HEK293 (cell line): ENCODE results near the gene LARGE1.

Experiments
- CTCF ChIA-PET: fragments of 350-600 bp; formaldehyde crosslinking; extraction: SDS; loops from one replicate; lab custom pipeline; 2021; ENCODE audit warnings: antibody characterized with exemption; lab: Yijun Ruan, JAX
- POLR2A ChIA-PET: fragments of 300-600 bp; formaldehyde crosslinking; extraction: SDS; loops from one replicate; lab custom pipeline; 2020; ENCODE audit warnings: antibody characterized with exemption, inconsistent platforms; lab: Yijun Ruan, JAX
- H3K27ac ChIP-seq: fragments of 200-500 bp; sonication (Bioruptor generic); 2 replicates; pipeline ENCODE4 v1.5.1; 2014; ENCODE audit warnings: low read depth, low read length, control low read depth, inconsistent platforms; ENCODE audit errors: extremely low read depth
- H3K36me3 ChIP-seq, 2 experiments: fragments of 200-500 bp in 1 of 2; sonication (Bioruptor generic) in 1 of 2; 1 replicate in 1 of 2; 2 replicates in 1 of 2; pipeline ENCODE4 v1.5.1; 2014 to 2017; ENCODE audit warnings: inconsistent platforms in 2 of 2, low read length in 2 of 2; ENCODE audit not compliant: control insufficient read depth in 2 of 2, insufficient read depth in 1 of 2
- H3K4me1 ChIP-seq: fragments of 200-500 bp; sonication (Bioruptor generic); 2 replicates; pipeline ENCODE4 v1.5.1; 2014; ENCODE audit warnings: mild to moderate bottlenecking, low read length, inconsistent platforms; ENCODE audit not compliant: control insufficient read depth, insufficient read depth
- H3K4me3 ChIP-seq: 2 replicates; pipeline ENCODE4 v1.5.1; 2011; ENCODE audit warnings: low read depth, mild to moderate bottlenecking, control low read depth, low read length, moderate library complexity
- H3K9me3 ChIP-seq: fragments of 200-500 bp; sonication (Bioruptor generic); 2 replicates; pipeline ENCODE4 v1.5.1; 2014; ENCODE audit warnings: low read depth, low read length, inconsistent platforms; ENCODE audit not compliant: control insufficient read depth, insufficient read depth
- KLF1 ChIP-seq: fragments of 450-650 bp; formaldehyde crosslinking; IDR thresholded peaks from 2 replicates; pipeline ENCODE4 v1.5.1; 2016; ENCODE audit warnings: missing biosample characterization, missing genetic modification characterization
- KLF16 ChIP-seq: fragments of 450-650 bp; formaldehyde crosslinking; IDR thresholded peaks from 2 replicates; pipeline ENCODE4 v1.5.1; 2017; ENCODE audit warnings: missing biosample characterization, missing genetic modification characterization
- SCRT1 ChIP-seq: fragments of 450-650 bp; formaldehyde crosslinking; IDR thresholded peaks from 2 replicates; pipeline ENCODE4 v1.5.1; 2016; ENCODE audit warnings: missing biosample characterization, missing genetic modification characterization, borderline replicate concordance
- ZBTB48 ChIP-seq: fragments of 450-650 bp; formaldehyde crosslinking; IDR thresholded peaks from 2 replicates; pipeline ENCODE4 v1.5.1; 2016; ENCODE audit warnings: missing biosample characterization, missing genetic modification characterization
- ZNF24 ChIP-seq: fragments of 450-650 bp; formaldehyde crosslinking; IDR thresholded peaks from 2 replicates; pipeline ENCODE4 v1.5.1; 2016; ENCODE audit warnings: missing biosample characterization, missing genetic modification characterization
- ZNF292 ChIP-seq: fragments of 450-650 bp; formaldehyde crosslinking; IDR thresholded peaks from 2 replicates; pipeline ENCODE4 v1.5.1; 2016; ENCODE audit warnings: low read depth, missing biosample characterization, missing genetic modification characterization, borderline replicate concordance
- ZNF354C ChIP-seq: fragments of 450-650 bp; formaldehyde crosslinking; IDR thresholded peaks from 2 replicates; pipeline ENCODE4 v1.5.1; 2016; ENCODE audit warnings: missing biosample characterization, missing genetic modification characterization, low read depth, borderline replicate concordance
- ZNF530 ChIP-seq: fragments of 450-650 bp; formaldehyde crosslinking; IDR thresholded peaks from 2 replicates; pipeline ENCODE4 v1.5.1; 2016; ENCODE audit warnings: low read depth, missing biosample characterization, missing genetic modification characterization
- ZNF747 ChIP-seq: fragments of 450-650 bp; formaldehyde crosslinking; IDR thresholded peaks from 2 replicates; pipeline ENCODE4 v1.5.1; 2016; ENCODE audit warnings: missing biosample characterization, missing genetic modification characterization
- ZSCAN23 ChIP-seq: fragments of 450-650 bp; formaldehyde crosslinking; IDR thresholded peaks from 2 replicates; pipeline ENCODE4 v1.5.1; 2016; ENCODE audit warnings: missing biosample characterization, missing genetic modification characterization
- ZXDB ChIP-seq: fragments of 450-650 bp; formaldehyde crosslinking; IDR thresholded peaks from 2 replicates; pipeline ENCODE4 v1.5.1; 2016; ENCODE audit warnings: missing biosample characterization, missing genetic modification characterization
- TF ChIP-seq, protein P1 (sequence below): fragments of 450-650 bp; formaldehyde crosslinking; IDR thresholded peaks from 2 replicates; pipeline ENCODE4 v1.5.1; 2016; ENCODE audit warnings: missing biosample characterization, missing genetic modification characterization, borderline replicate concordance
- TF ChIP-seq, protein P2 (sequence below): fragments of 450-650 bp; formaldehyde crosslinking; IDR thresholded peaks from 2 replicates; pipeline ENCODE4 v1.5.1; 2016; ENCODE audit warnings: missing biosample characterization, missing genetic modification characterization, borderline replicate concordance
- TF ChIP-seq, protein P3 (sequence below): fragments of 450-650 bp; formaldehyde crosslinking; IDR thresholded peaks from 2 replicates; pipeline ENCODE4 v1.5.1; 2017; ENCODE audit warnings: missing biosample characterization, missing genetic modification characterization

The LARGE1 gene

DNA sequence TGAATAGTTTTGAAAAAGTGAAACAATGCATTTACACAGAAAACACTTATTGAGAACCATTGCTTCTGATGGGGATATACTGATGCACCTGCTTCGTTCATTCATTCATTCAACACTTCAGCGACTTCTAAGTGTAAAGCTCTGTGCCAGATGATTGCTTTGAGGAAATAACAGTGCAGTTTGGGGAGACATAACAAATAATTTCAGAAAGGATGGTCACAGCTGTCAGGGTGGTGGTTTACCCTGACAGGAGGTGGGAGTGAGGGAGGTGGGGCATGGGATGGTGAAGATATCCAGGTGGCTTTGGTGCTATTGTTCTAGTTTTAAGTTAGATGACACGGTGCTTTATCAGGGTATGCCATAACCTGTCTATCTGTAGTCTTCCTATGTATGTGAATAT is 344.1 kb downstream of the LARGE1 start (continued):
- TF ChIP-seq, protein P1, sequence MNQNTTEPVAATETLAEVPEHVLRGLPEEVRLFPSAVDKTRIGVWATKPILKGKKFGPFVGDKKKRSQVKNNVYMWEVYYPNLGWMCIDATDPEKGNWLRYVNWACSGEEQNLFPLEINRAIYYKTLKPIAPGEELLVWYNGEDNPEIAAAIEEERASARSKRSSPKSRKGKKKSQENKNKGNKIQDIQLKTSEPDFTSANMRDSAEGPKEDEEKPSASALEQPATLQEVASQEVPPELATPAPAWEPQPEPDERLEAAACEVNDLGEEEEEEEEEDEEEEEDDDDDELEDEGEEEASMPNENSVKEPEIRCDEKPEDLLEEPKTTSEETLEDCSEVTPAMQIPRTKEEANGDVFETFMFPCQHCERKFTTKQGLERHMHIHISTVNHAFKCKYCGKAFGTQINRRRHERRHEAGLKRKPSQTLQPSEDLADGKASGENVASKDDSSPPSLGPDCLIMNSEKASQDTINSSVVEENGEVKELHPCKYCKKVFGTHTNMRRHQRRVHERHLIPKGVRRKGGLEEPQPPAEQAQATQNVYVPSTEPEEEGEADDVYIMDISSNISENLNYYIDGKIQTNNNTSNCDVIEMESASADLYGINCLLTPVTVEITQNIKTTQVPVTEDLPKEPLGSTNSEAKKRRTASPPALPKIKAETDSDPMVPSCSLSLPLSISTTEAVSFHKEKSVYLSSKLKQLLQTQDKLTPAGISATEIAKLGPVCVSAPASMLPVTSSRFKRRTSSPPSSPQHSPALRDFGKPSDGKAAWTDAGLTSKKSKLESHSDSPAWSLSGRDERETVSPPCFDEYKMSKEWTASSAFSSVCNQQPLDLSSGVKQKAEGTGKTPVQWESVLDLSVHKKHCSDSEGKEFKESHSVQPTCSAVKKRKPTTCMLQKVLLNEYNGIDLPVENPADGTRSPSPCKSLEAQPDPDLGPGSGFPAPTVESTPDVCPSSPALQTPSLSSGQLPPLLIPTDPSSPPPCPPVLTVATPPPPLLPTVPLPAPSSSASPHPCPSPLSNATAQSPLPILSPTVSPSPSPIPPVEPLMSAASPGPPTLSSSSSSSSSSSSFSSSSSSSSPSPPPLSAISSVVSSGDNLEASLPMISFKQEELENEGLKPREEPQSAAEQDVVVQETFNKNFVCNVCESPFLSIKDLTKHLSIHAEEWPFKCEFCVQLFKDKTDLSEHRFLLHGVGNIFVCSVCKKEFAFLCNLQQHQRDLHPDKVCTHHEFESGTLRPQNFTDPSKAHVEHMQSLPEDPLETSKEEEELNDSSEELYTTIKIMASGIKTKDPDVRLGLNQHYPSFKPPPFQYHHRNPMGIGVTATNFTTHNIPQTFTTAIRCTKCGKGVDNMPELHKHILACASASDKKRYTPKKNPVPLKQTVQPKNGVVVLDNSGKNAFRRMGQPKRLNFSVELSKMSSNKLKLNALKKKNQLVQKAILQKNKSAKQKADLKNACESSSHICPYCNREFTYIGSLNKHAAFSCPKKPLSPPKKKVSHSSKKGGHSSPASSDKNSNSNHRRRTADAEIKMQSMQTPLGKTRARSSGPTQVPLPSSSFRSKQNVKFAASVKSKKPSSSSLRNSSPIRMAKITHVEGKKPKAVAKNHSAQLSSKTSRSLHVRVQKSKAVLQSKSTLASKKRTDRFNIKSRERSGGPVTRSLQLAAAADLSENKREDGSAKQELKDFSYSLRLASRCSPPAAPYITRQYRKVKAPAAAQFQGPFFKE (tag by site-specific recombination): no peak
- no peak for TF ChIP-seq ZSCAN23 (tag by site-specific recombination)

DNA sequence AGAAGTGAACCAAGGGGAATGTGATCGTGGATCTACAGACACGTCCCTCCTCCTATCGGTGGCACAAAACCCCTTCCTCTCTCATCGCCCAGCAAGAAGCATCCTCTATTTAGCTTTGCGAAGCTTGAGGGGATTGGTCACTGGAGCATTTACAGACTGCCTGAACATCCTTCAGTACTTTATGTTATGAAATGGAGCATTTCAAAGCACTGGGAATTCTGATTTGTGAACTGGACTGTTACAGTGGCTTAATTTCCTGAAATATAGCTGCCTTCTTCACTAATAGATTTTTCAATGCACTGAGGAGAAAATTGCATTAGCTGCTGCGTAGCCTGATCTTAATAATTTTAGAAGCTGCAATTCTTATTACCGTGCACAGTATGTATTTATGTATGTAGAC is 344.5 kb downstream of the LARGE1 start:
- Histone ChIP-seq H3K27ac (no peak overlapping the region), H3K4me3 (no peak overlapping the region), H3K9me3 (no peaks in the 10 kb centered on the region), H3K4me1 (peaks cover 9% of the 10 kb centered on the region), H3K36me3 (no peaks in the 10 kb centered on the region)
- CTCF ChIA-PET: interaction anchor here (0.7 to 1.1 kb wide), 3 partner anchors 57 to 274 kb away, joined by 3 to 5 read pairs (median 3); no protein-coding TSS in a partner anchor
- TF ChIP-seq ZNF747 (tag by site-specific recombination) (no peak), KLF1 (tag by site-specific recombination) (no peak)
- TF ChIP-seq, all 188 proteins: peak for 0
- POLR2A ChIA-PET: no interaction called here

DNA sequence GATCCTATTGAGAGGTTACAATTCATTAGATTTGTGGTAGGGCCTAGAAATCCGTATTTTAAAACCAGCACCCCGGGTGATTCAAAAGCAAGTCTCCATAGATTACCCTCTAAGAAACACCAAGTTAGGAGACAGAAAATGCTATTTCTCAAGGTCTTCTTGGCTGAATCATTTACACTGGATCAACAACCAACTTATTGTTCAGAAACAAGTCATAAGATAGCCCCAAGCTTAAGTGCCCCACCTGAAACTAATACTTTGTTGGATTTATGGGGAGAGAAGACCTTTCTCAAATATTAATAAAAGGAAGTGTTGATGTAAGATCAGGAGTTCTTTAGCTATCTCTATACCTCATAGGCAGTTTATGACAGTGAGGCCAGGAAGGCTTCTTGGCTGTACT is 345.2 kb downstream of the LARGE1 start:
- CTCF ChIA-PET: interaction anchor here (0.7 to 1.1 kb wide), 4 partner anchors 16 to 273 kb away, joined by 3 to 5 read pairs (median 3); no protein-coding TSS in a partner anchor
- no peak overlapping the region for H3K27ac ChIP-seq

More for the DNA sequence above, 345.2 kb downstream of the LARGE1 start:
- Histone ChIP-seq H3K4me3 (no peak overlapping the region), H3K9me3 (no peaks in the 10 kb centered on the region), H3K36me3 (no peaks in the 10 kb centered on the region), H3K4me1 (peaks cover 9% of the 10 kb centered on the region)
- TF ChIP-seq, protein P2, sequence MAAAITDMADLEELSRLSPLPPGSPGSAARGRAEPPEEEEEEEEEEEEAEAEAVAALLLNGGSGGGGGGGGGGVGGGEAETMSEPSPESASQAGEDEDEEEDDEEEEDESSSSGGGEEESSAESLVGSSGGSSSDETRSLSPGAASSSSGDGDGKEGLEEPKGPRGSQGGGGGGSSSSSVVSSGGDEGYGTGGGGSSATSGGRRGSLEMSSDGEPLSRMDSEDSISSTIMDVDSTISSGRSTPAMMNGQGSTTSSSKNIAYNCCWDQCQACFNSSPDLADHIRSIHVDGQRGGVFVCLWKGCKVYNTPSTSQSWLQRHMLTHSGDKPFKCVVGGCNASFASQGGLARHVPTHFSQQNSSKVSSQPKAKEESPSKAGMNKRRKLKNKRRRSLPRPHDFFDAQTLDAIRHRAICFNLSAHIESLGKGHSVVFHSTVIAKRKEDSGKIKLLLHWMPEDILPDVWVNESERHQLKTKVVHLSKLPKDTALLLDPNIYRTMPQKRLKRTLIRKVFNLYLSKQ (tag by site-specific recombination): no peak
- TF ChIP-seq ZNF24 (no peak), ZNF530 (tag by site-specific recombination) (no peak), ZBTB48 (no peak), KLF16 (tag by site-specific recombination) (no peak), ZNF354C (tag by site-specific recombination) (no peak), ZXDB (tag by site-specific recombination) (no peak), SCRT1 (tag by site-specific recombination) (no peak), ZSCAN23 (tag by site-specific recombination) (no peak), ZNF292 (tag by site-specific recombination) (no peak)
- TF ChIP-seq, protein P3, sequence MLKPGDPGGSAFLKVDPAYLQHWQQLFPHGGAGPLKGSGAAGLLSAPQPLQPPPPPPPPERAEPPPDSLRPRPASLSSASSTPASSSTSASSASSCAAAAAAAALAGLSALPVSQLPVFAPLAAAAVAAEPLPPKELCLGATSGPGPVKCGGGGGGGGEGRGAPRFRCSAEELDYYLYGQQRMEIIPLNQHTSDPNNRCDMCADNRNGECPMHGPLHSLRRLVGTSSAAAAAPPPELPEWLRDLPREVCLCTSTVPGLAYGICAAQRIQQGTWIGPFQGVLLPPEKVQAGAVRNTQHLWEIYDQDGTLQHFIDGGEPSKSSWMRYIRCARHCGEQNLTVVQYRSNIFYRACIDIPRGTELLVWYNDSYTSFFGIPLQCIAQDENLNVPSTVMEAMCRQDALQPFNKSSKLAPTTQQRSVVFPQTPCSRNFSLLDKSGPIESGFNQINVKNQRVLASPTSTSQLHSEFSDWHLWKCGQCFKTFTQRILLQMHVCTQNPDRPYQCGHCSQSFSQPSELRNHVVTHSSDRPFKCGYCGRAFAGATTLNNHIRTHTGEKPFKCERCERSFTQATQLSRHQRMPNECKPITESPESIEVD (tag by site-specific recombination): no peak
- POLR2A ChIA-PET: no interaction called here
